ENCODE data around the gene CAPN15.

Gene CAPN15

GRCh38 chr16:507996-508395, 19.5 kb upstream of the CAPN15 start:
- no peak overlapping the region for H3K9ac ChIP-seq (ENCODE audit: low read depth, low read length)
- no peak overlapping the region for H3K4me3 ChIP-seq (ENCODE audit: low read depth, low read length)
- no peaks in the 10 kb centered on the region for H3K4me1 ChIP-seq (ENCODE audit: control insufficient read depth, insufficient read depth, low read length)
- no peak overlapping the region for H3K27ac ChIP-seq (ENCODE audit: low read depth, low read length)
- H3K9me3 ChIP-seq (ENCODE audit: control insufficient read depth, insufficient read depth, low read length), result no peaks in the 10 kb centered on the region
- H3K36me3 ChIP-seq (ENCODE audit: control insufficient read depth, insufficient read depth, low read length), result no peaks in the 10 kb centered on the region; the same call in 1 of the 2 replicates
- H3K27me3 ChIP-seq (ENCODE audit: control insufficient read depth, insufficient read depth, low read length), result no peaks in the 10 kb centered on the region

GRCh38 chr16:508884-509736, 18.4 kb upstream of the CAPN15 start:
- H3K27ac ChIP-seq (ENCODE audit: low read depth, low read length), result no peak overlapping the region
- H3K9ac ChIP-seq (ENCODE audit: low read depth, low read length), result no peak overlapping the region
- no peaks in the 10 kb centered on the region; the same call in 1 of the 2 replicates for H3K36me3 ChIP-seq (ENCODE audit: control insufficient read depth, insufficient read depth, low read length)
- no peaks in the 10 kb centered on the region for H3K4me1 ChIP-seq (ENCODE audit: control insufficient read depth, insufficient read depth, low read length)
- H3K9me3 ChIP-seq (ENCODE audit: control insufficient read depth, insufficient read depth, low read length), result no peaks in the 10 kb centered on the region
- H3K4me3 ChIP-seq (ENCODE audit: low read depth, low read length), result no peak overlapping the region
- H3K27me3 ChIP-seq (ENCODE audit: control insufficient read depth, insufficient read depth, low read length), result no peaks in the 10 kb centered on the region

GRCh38 chr16:510066-510825, 17.3 kb upstream of the CAPN15 start:
- no peak overlapping the region for H3K4me3 ChIP-seq (ENCODE audit: low read depth, low read length)
- H3K9ac ChIP-seq (ENCODE audit: low read depth, low read length), result no peak overlapping the region
- H3K9me3 ChIP-seq (ENCODE audit: control insufficient read depth, insufficient read depth, low read length), result no peaks in the 10 kb centered on the region
- no peaks in the 10 kb centered on the region for H3K27me3 ChIP-seq (ENCODE audit: control insufficient read depth, insufficient read depth, low read length)
- H3K27ac ChIP-seq (ENCODE audit: low read depth, low read length), result no peak overlapping the region
- H3K36me3 ChIP-seq (ENCODE audit: control insufficient read depth, insufficient read depth, low read length), result peaks cover 7% of the 10 kb centered on the region
- H3K4me1 ChIP-seq (ENCODE audit: control insufficient read depth, insufficient read depth, low read length), result no peaks in the 10 kb centered on the region

- H3K9me3 ChIP-seq (ENCODE audit: control insufficient read depth, insufficient read depth, low read length), result no peaks in the 10 kb centered on the region
- no peak overlapping the region for H3K4me3 ChIP-seq (ENCODE audit: low read depth, low read length)
- no peaks in the 10 kb centered on the region for H3K4me1 ChIP-seq (ENCODE audit: control insufficient read depth, insufficient read depth, low read length)
- H3K9ac ChIP-seq (ENCODE audit: low read depth, low read length), result no peak overlapping the region
- peaks cover 22% of the 10 kb centered on the region for H3K36me3 ChIP-seq (ENCODE audit: control insufficient read depth, insufficient read depth, low read length)
- no peak overlapping the region for H3K27ac ChIP-seq (ENCODE audit: low read depth, low read length)
- H3K27me3 ChIP-seq (ENCODE audit: control insufficient read depth, insufficient read depth, low read length), result no peaks in the 10 kb centered on the region
Observed at GRCh38 chr16:512802-513201, 14.7 kb upstream of the CAPN15 start.

- Histone ChIP-seq H3K9me3 (ENCODE audit: control insufficient read depth, insufficient read depth, low read length) (no peaks in the 10 kb centered on the region), H3K4me3 (ENCODE audit: low read depth, low read length) (no peak overlapping the region), H3K36me3 (ENCODE audit: control insufficient read depth, insufficient read depth, low read length) (peaks cover 26% of the 10 kb centered on the region), H3K9ac (ENCODE audit: low read depth, low read length) (no peak overlapping the region), H3K27ac (ENCODE audit: low read depth, low read length) (no peak overlapping the region), H3K27me3 (ENCODE audit: control insufficient read depth, insufficient read depth, low read length) (no peaks in the 10 kb centered on the region), H3K4me1 (ENCODE audit: control insufficient read depth, insufficient read depth, low read length) (no peaks in the 10 kb centered on the region)
Observed at GRCh38 chr16:513950-514349, 13.6 kb upstream of the CAPN15 start.

- peaks cover 40% of the 10 kb centered on the region for H3K36me3 ChIP-seq (ENCODE audit: control insufficient read depth, insufficient read depth, low read length)
Observed at GRCh38 chr16:515175-515938, 12.2 kb upstream of the CAPN15 start.

GRCh38 chr16:515939-516226, 11.6 kb upstream of the CAPN15 start:
- Histone ChIP-seq H3K4me3 (ENCODE audit: low read depth, low read length) (no peak overlapping the region), H3K9ac (ENCODE audit: low read depth, low read length) (no peak overlapping the region), H3K27ac (ENCODE audit: low read depth, low read length) (no peak overlapping the region), H3K27me3 (ENCODE audit: control insufficient read depth, insufficient read depth, low read length) (no peaks in the 10 kb centered on the region), H3K4me1 (ENCODE audit: control insufficient read depth, insufficient read depth, low read length) (no peaks in the 10 kb centered on the region), H3K36me3 (ENCODE audit: control insufficient read depth, insufficient read depth, low read length) (peaks cover 45% of the 10 kb centered on the region), H3K9me3 (ENCODE audit: control insufficient read depth, insufficient read depth, low read length) (no peaks in the 10 kb centered on the region)

More at GRCh38 chr16:515175-515938, 12.2 kb upstream of the CAPN15 start:
- H3K9me3 ChIP-seq (ENCODE audit: control insufficient read depth, insufficient read depth, low read length), result no peaks in the 10 kb centered on the region
- H3K27ac ChIP-seq (ENCODE audit: low read depth, low read length), result no peak overlapping the region
- no peaks in the 10 kb centered on the region for H3K4me1 ChIP-seq (ENCODE audit: control insufficient read depth, insufficient read depth, low read length)
- no peak overlapping the region for H3K4me3 ChIP-seq (ENCODE audit: low read depth, low read length)
- H3K27me3 ChIP-seq (ENCODE audit: control insufficient read depth, insufficient read depth, low read length), result no peaks in the 10 kb centered on the region
- H3K9ac ChIP-seq (ENCODE audit: low read depth, low read length), result no peak overlapping the region

- Histone ChIP-seq H3K27ac (ENCODE audit: low read depth, low read length) (no peak overlapping the region), H3K36me3 (ENCODE audit: control insufficient read depth, insufficient read depth, low read length) (peaks cover 46% of the 10 kb centered on the region), H3K4me1 (ENCODE audit: control insufficient read depth, insufficient read depth, low read length) (no peaks in the 10 kb centered on the region)
Observed at GRCh38 chr16:516301-516700, 11.2 kb upstream of the CAPN15 start.

GRCh38 chr16:518858-519257, 8.7 kb upstream of the CAPN15 start:
- no peak overlapping the region for H3K4me3 ChIP-seq (ENCODE audit: low read depth, low read length)
- no peak overlapping the region for H3K27ac ChIP-seq (ENCODE audit: low read depth, low read length)
- no peaks in the 10 kb centered on the region for H3K9me3 ChIP-seq (ENCODE audit: control insufficient read depth, insufficient read depth, low read length)
- H3K9ac ChIP-seq (ENCODE audit: low read depth, low read length), result no peak overlapping the region
- no peaks in the 10 kb centered on the region for H3K27me3 ChIP-seq (ENCODE audit: control insufficient read depth, insufficient read depth, low read length)
- no peaks in the 10 kb centered on the region for H3K4me1 ChIP-seq (ENCODE audit: control insufficient read depth, insufficient read depth, low read length)
- H3K36me3 ChIP-seq (ENCODE audit: control insufficient read depth, insufficient read depth, low read length), result peaks cover 46% of the 10 kb centered on the region

More at GRCh38 chr16:516301-516700, 11.2 kb upstream of the CAPN15 start:
- Histone ChIP-seq H3K9me3 (ENCODE audit: control insufficient read depth, insufficient read depth, low read length) (no peaks in the 10 kb centered on the region), H3K9ac (ENCODE audit: low read depth, low read length) (no peak overlapping the region), H3K27me3 (ENCODE audit: control insufficient read depth, insufficient read depth, low read length) (no peaks in the 10 kb centered on the region), H3K4me3 (ENCODE audit: low read depth, low read length) (no peak overlapping the region)

- Histone ChIP-seq H3K27ac (ENCODE audit: low read depth, low read length) (no peak overlapping the region), H3K9ac (ENCODE audit: low read depth, low read length) (no peak overlapping the region), H3K27me3 (ENCODE audit: control insufficient read depth, insufficient read depth, low read length) (no peaks in the 10 kb centered on the region), H3K4me1 (ENCODE audit: control insufficient read depth, insufficient read depth, low read length) (no peaks in the 10 kb centered on the region), H3K36me3 (ENCODE audit: control insufficient read depth, insufficient read depth, low read length) (peaks cover 46% of the 10 kb centered on the region), H3K4me3 (ENCODE audit: low read depth, low read length) (no peak overlapping the region), H3K9me3 (ENCODE audit: control insufficient read depth, insufficient read depth, low read length) (no peaks in the 10 kb centered on the region)
Observed at GRCh38 chr16:519425-519824, 8.1 kb upstream of the CAPN15 start.

All from HUES48 (cell line).